ENCODE measurements around the gene MEGF11. TPM values are rescaled to one million over a fixed set of nuclear protein-coding genes. Genes with fewer than 3 reads are reported as not detected.

MEGF11 gene
- total RNA-seq, 1 experiment from 2014 or later = 2.3 TPM

DNA sequence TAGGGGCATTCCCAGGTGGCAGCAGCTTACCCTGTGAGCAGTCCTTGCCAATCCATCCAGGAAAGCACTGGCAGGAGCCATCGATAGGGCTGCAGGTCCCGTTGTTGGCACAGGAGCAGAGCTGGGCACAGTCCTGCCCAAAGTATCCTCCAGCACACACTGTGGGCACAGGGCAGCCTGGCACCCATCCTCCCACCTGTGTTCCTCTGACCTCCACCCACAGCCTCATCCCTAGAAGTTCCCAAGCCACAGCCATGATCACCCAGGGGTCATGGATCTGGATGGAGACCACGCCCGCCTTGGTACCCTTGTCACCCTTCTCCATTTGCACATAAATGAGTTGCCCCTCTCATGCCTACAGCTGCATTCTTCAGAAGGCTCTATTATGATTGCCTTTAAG is 335.6 kb downstream of the MEGF11 start:
- CTCF ChIA-PET = no interaction called here

DNA sequence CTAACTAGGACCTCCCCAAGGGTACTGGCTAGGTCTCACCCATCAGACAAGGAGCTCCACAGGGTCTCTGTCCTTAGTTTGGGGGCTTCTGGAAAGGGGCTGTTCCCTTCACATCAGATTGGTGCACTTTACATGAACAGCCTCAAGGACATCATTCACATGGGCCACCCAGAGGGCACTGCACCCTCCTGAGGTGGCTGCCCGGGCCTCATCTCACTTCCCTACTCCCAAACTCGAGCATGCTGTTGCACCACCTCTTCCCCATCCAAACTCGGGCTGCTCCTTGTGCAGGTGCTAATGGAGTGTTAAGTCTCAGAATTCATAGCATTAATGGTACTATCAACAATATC is 336.2 kb downstream of the MEGF11 start:
- ChIA-PET RAD21 (ENCODE audit: low non-redundant PET in 1 of 2, low total read pairs in 2 of 2, uncharacterized antibody in 2 of 2, unreplicated experiment in 2 of 2) (no interaction called here), POLR2A (no interaction called here), CTCF (no interaction called here)
- no peaks in the 10 kb centered on the region for H3K9me3 ChIP-seq (ENCODE audit: control insufficient read depth in 1 of 2, insufficient read depth in 1 of 2, low read depth in 1 of 2, low read length in 2 of 2)
- H4K20me1 ChIP-seq (ENCODE audit: insufficient read depth) = no peaks in the 10 kb centered on the region
- H3K36me3 ChIP-seq (ENCODE audit: control insufficient read depth in 1 of 2, insufficient read depth in 2 of 2, low read length in 2 of 2) = no peaks in the 10 kb centered on the region
- no peak overlapping the region for H2AFZ ChIP-seq (ENCODE audit: low read depth, low read length, poor library complexity, severe bottlenecking)
- H3K4me3 ChIP-seq (replicated peaks in 1 of 2; ENCODE audit: low read depth in 1 of 2, low read length in 2 of 2) = no peak overlapping the region
- no peak for ATAC-seq
- intact Hi-C loops (cut with micrococcal nuclease) = loop anchor here (5.0 kb wide), 1 partner anchor 370 kb away; no protein-coding TSS in a partner anchor
- H3K4me1 ChIP-seq (ENCODE audit: control insufficient read depth in 1 of 2, insufficient read depth in 2 of 2, low read length in 2 of 2) = no peaks in the 10 kb centered on the region
- no TSS peak for BruUV-seq (replicated peaks)
- H3K4me2 ChIP-seq (ENCODE audit: low read length) = no peak overlapping the region
- TF ChIP-seq, protein P1, sequence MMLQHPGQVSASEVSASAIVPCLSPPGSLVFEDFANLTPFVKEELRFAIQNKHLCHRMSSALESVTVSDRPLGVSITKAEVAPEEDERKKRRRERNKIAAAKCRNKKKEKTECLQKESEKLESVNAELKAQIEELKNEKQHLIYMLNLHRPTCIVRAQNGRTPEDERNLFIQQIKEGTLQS (IDR thresholded peaks at IDR 0.05) = no peak
- TF ChIP-seq TCF7L2 (IDR thresholded peaks at IDR 0.05; ENCODE audit: borderline replicate concordance, extremely low read depth, insufficient read depth, insufficient read length) (no peak), YY1 (IDR thresholded peaks at IDR 0.05; ENCODE audit: extremely low read depth, insufficient replicate concordance, low read depth, low read length) (no peak), CEBPB (IDR thresholded peaks at IDR 0.05; ENCODE audit: low read depth) (no peak), FOSL1 (IDR thresholded peaks at IDR 0.05; ENCODE audit: low read depth) (no peak), POLR2A (IDR thresholded peaks at IDR 0.05; ENCODE audit: borderline replicate concordance, extremely low read depth, insufficient read depth, insufficient read length) (no peak), SRF (IDR thresholded peaks at IDR 0.05; ENCODE audit: low read depth) (no peak), RAD21 (IDR thresholded peaks at IDR 0.05; ENCODE audit: low read depth) (no peak), SIN3A (IDR thresholded peaks at IDR 0.05; ENCODE audit: low read depth) (no peak)
- TF ChIP-seq, protein P2, sequence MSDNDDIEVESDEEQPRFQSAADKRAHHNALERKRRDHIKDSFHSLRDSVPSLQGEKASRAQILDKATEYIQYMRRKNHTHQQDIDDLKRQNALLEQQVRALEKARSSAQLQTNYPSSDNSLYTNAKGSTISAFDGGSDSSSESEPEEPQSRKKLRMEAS (IDR thresholded peaks at IDR 0.05) = no peak
- H3K79me2 ChIP-seq (ENCODE audit: insufficient read depth, low read length) = no peaks in the 10 kb centered on the region
- no peak overlapping the region for H3K9ac ChIP-seq (ENCODE audit: low read length)
- no peaks in the 10 kb centered on the region for H3K9me2 ChIP-seq (ENCODE audit: insufficient read depth)
- DNase-seq (ENCODE audit: low read depth, low spot score) = no peak
- H3K27me3 ChIP-seq (ENCODE audit: insufficient read depth, low read length) = no peaks in the 10 kb centered on the region
- H3K27ac ChIP-seq (ENCODE audit: low read depth, low read length) = no peak overlapping the region

More for the DNA sequence above, 335.6 kb downstream of the MEGF11 start:
- intact Hi-C loops (cut with micrococcal nuclease) = loop anchor here (5.0 kb wide), 1 partner anchor 369 kb away; no protein-coding TSS in a partner anchor
- Histone ChIP-seq H3K9me3 (ENCODE audit: control insufficient read depth in 1 of 2, insufficient read depth in 1 of 2, low read depth in 1 of 2, low read length in 2 of 2) (no peaks in the 10 kb centered on the region), H3K9ac (ENCODE audit: low read length) (no peak overlapping the region), H3K4me1 (ENCODE audit: control insufficient read depth in 1 of 2, insufficient read depth in 2 of 2, low read length in 2 of 2) (no peaks in the 10 kb centered on the region), H3K4me3 (replicated peaks in 1 of 2; ENCODE audit: low read depth in 1 of 2, low read length in 2 of 2) (no peak overlapping the region), H3K9me2 (ENCODE audit: insufficient read depth) (no peaks in the 10 kb centered on the region), H2AFZ (ENCODE audit: low read depth, low read length, poor library complexity, severe bottlenecking) (no peak overlapping the region), H3K4me2 (ENCODE audit: low read length) (no peak overlapping the region), H3K79me2 (ENCODE audit: insufficient read depth, low read length) (no peaks in the 10 kb centered on the region), H4K20me1 (ENCODE audit: insufficient read depth) (no peaks in the 10 kb centered on the region), H3K27ac (ENCODE audit: low read depth, low read length) (no peak overlapping the region), H3K36me3 (ENCODE audit: control insufficient read depth in 1 of 2, insufficient read depth in 2 of 2, low read length in 2 of 2) (no peaks in the 10 kb centered on the region), H3K27me3 (ENCODE audit: insufficient read depth, low read length) (no peaks in the 10 kb centered on the region)
- ChIA-PET RAD21 (ENCODE audit: low non-redundant PET in 1 of 2, low total read pairs in 2 of 2, uncharacterized antibody in 2 of 2, unreplicated experiment in 2 of 2) (no interaction called here), POLR2A (no interaction called here)
- DNase-seq (ENCODE audit: low read depth, low spot score) = no peak
- no peak for TF ChIP-seq SP1 (IDR thresholded peaks at IDR 0.05; ENCODE audit: low read depth)
- TF ChIP-seq, protein P2 (IDR thresholded peaks at IDR 0.05) = no peak
- no peak for TF ChIP-seq POLR2A (IDR thresholded peaks at IDR 0.05; ENCODE audit: borderline replicate concordance, extremely low read depth, insufficient read depth, insufficient read length)
- TF ChIP-seq TCF7L2 (IDR thresholded peaks at IDR 0.05; ENCODE audit: borderline replicate concordance, extremely low read depth, insufficient read depth, insufficient read length) = no peak
- TF ChIP-seq, protein P1 (IDR thresholded peaks at IDR 0.05) = no peak
- TF ChIP-seq SRF (IDR thresholded peaks at IDR 0.05; ENCODE audit: low read depth) = no peak
- ATAC-seq = no peak
- no TSS peak for BruUV-seq (replicated peaks)
